GM18505 (cell line): ENCODE data around the gene GPHN.

ENCODE experiments used
- ATAC-seq: cut with Tn5 transposase; IDR thresholded peaks from one replicate; pipeline ENCODE4 v1.9.1; 2021; ENCODE audit not compliant: unreplicated experiment
- POLR2A ChIP-seq: IDR thresholded peaks from 4 replicates; pipeline ENCODE4 v1.6.1; 2011; ENCODE audit warnings: borderline replicate concordance; ENCODE audit not compliant: insufficient read depth, insufficient read length; ENCODE audit errors: extremely low read depth

GPHN gene

GRCh38 chr14:66850258-66850888 lies 342.4 kb downstream of the GPHN start:
- ATAC-seq, result no peak
- TF ChIP-seq POLR2A, result no peak

GRCh38 chr14:66853311-66853710 lies 345.4 kb downstream of the GPHN start:
- no peak for ATAC-seq
- TF ChIP-seq POLR2A, result no peak

GRCh38 chr14:66857867-66858266 lies 349.9 kb downstream of the GPHN start:
- TF ChIP-seq POLR2A, result no peak
- ATAC-seq, result no peak

- TF ChIP-seq POLR2A, result no peak
- no peak for ATAC-seq
Measured at GRCh38 chr14:66859063-66859671, 351.2 kb downstream of the GPHN start.

- TF ChIP-seq POLR2A, result no peak
- ATAC-seq, result no peak
Measured at GRCh38 chr14:66881596-66881995, 373.6 kb downstream of the GPHN start.

GRCh38 chr14:66884149-66884548 lies 376.2 kb downstream of the GPHN start:
- no peak for ATAC-seq
- no peak for TF ChIP-seq POLR2A

- ATAC-seq, result no peak
- TF ChIP-seq POLR2A, result no peak
Measured at GRCh38 chr14:66900719-66901118, 392.8 kb downstream of the GPHN start.

GRCh38 chr14:66910311-66910840 lies 402.4 kb downstream of the GPHN start:
- no peak for TF ChIP-seq POLR2A
- no peak for ATAC-seq

- no peak for ATAC-seq
- no peak for TF ChIP-seq POLR2A
Measured at GRCh38 chr14:66916421-66916820, 408.5 kb downstream of the GPHN start.

GRCh38 chr14:66918527-66918926 lies 410.6 kb downstream of the GPHN start:
- TF ChIP-seq POLR2A, result no peak
- no peak for ATAC-seq

- no peak for TF ChIP-seq POLR2A
- ATAC-seq, result no peak
Measured at GRCh38 chr14:66920196-66920595, 412.2 kb downstream of the GPHN start.

- no peak for TF ChIP-seq POLR2A
Measured at GRCh38 chr14:66923251-66923650, 415.3 kb downstream of the GPHN start.

GRCh38 chr14:66939409-66939808 lies 431.5 kb downstream of the GPHN start:
- no peak for ATAC-seq
- TF ChIP-seq POLR2A, result no peak

More at GRCh38 chr14:66923251-66923650, 415.3 kb downstream of the GPHN start:
- no peak for ATAC-seq

- no peak for TF ChIP-seq POLR2A
- no peak for ATAC-seq
Measured at GRCh38 chr14:66944872-66945271, 436.9 kb downstream of the GPHN start.
